Measurements from ENCODE around the gene UBE2J2. TPM values are rescaled to one million over a fixed set of nuclear protein-coding genes. Genes with fewer than 3 reads are reported as not detected.

The UBE2J2 gene
- total RNA-seq, 1 donor from 2014 or later = 25.2 TPM

- Histone ChIP-seq H3K4me1 (peaks cover 26 to 29% of the 10 kb centered on the region in 2 donors), H3K27me3 (no peaks in the 10 kb centered on the region), H3K27ac (no peak overlapping the region), H3K9me3 (no peaks in the 10 kb centered on the region), H3K36me3 (no peaks in the 10 kb centered on the region), H3K4me3 (no peak overlapping the region)
- no peak for DNase-seq (ENCODE audit: low spot score in 2 of 2)
- TF ChIP-seq, protein P1, sequence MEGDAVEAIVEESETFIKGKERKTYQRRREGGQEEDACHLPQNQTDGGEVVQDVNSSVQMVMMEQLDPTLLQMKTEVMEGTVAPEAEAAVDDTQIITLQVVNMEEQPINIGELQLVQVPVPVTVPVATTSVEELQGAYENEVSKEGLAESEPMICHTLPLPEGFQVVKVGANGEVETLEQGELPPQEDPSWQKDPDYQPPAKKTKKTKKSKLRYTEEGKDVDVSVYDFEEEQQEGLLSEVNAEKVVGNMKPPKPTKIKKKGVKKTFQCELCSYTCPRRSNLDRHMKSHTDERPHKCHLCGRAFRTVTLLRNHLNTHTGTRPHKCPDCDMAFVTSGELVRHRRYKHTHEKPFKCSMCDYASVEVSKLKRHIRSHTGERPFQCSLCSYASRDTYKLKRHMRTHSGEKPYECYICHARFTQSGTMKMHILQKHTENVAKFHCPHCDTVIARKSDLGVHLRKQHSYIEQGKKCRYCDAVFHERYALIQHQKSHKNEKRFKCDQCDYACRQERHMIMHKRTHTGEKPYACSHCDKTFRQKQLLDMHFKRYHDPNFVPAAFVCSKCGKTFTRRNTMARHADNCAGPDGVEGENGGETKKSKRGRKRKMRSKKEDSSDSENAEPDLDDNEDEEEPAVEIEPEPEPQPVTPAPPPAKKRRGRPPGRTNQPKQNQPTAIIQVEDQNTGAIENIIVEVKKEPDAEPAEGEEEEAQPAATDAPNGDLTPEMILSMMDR (IDR thresholded peaks at IDR 0.05) = no peak
- intact Hi-C loops (cut with DNase I) = loop anchor here (2.0 kb wide), 1 partner anchor 29 kb away; no protein-coding TSS in a partner anchor
Measured at GRCh38 chr1:1275836-1276235, 2.2 kb upstream of the UBE2J2 start.

DNA sequence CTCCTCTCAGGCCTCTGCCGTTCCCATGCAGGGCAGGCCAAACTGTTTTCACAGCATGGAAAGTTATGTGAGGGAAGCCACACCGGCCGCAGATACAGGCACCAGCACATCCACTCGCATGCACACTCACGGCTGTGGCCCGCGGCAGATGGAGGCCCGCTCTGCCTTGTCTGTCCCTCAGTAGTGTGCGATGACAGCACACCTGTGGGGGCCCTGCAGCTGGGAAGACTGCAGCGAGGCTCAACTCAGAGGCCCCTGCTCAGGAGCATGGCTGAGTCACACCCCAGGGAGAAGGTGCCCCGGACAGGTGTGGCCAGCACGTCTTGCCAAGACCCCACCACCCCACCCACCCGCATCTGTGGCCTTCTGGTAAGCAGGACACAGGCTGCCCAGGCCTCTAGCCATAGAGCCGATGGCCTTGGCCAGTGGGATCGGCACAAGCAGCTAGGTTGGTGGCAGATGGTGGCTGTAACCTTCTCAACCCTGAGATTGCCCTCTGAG is 1.3 kb upstream of the UBE2J2 start:
- H3K27ac ChIP-seq = no peak overlapping the region
- intact Hi-C loops (cut with DNase I) = loop anchor here (2.0 kb wide), 1 partner anchor 30 kb away; no protein-coding TSS in a partner anchor
- no peak for DNase-seq (ENCODE audit: low spot score in 2 of 2)

GRCh38 chr1:1274299-1274930 is 761 bp upstream of the UBE2J2 start:
- H3K4me3 ChIP-seq = peak overlapping the region; percentile 97 to 98
- H3K36me3 ChIP-seq = no peaks in the 10 kb centered on the region
- DNase-seq (ENCODE audit: low spot score in 2 of 2) = peak in 1 of 2 donors; percentile 59
- TF ChIP-seq, protein P1 (IDR thresholded peaks at IDR 0.05) = no peak
- H3K27ac ChIP-seq = peak overlapping the region; percentile 67 to 76
- no peaks in the 10 kb centered on the region for H3K27me3 ChIP-seq
- H3K4me1 ChIP-seq = peaks cover 29 to 39% of the 10 kb centered on the region in 2 donors
- H3K9me3 ChIP-seq = no peaks in the 10 kb centered on the region
- intact Hi-C loops (cut with DNase I) = loop anchor here (2.0 kb wide), 1 partner anchor 30 kb away; no protein-coding TSS in a partner anchor

More for the DNA sequence above, 1.3 kb upstream of the UBE2J2 start:
- no peaks in the 10 kb centered on the region for H3K9me3 ChIP-seq
- TF ChIP-seq, protein P1 (IDR thresholded peaks at IDR 0.05) = no peak
- peak overlapping the region in 1 of 2 donors; percentile 97 for H3K4me3 ChIP-seq
- H3K36me3 ChIP-seq = no peaks in the 10 kb centered on the region
- peaks cover 29 to 38% of the 10 kb centered on the region in 2 donors for H3K4me1 ChIP-seq
- no peaks in the 10 kb centered on the region for H3K27me3 ChIP-seq

GRCh38 chr1:1273209-1273511 is 494 bp downstream of the UBE2J2 start:
- H3K4me1 ChIP-seq = peaks cover 29 to 39% of the 10 kb centered on the region in 2 donors
- H3K27me3 ChIP-seq = no peaks in the 10 kb centered on the region

DNA sequence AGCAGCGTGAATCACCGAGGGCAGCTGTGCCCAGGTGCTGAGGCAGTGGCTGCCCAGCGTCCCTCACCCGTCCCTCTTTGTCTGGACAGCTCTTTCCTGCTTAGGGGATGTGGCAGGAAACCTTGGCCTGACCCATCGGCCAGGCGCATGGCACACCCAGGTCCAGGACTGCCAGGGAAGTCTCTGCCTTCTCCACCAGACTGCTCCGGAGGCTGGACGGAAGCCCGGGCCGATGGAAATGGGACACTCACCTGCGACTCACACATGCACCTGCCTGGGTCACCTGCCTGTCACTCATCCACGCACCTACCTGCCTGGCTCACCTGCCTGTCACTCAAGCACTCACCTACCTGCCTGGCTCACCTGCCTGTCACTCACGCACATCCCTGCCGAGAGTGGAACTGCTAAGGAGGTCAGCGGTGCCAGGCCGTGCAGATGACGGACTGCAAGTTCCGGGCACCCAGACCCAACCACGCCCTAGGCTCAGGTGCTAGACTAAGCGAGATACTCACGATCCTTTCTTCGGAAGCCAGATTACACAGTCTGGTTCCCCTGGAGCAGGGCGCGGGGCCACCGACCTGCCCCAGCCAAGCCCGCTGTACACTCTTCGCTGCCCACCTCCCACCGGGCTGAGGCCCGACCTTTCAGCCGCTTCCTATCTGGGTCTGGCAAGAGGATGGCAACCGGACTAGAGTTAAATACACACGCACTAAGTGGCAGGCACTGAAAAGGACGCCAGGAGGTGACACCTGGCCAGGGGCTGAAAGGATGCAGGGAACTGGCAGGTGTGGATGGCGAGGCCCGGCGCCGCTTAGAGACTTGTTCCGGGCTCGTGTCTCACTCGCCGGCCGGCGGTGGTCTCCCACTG is 1.1 kb downstream of the UBE2J2 start:
- Histone ChIP-seq H3K4me3 (peak overlapping the region; percentile 97 to 98), H3K36me3 (peaks cover 4% of the 10 kb centered on the region in 2 donors), H3K27ac (peak overlapping the region in 1 of 2 donors; percentile 67), H3K27me3 (no peaks in the 10 kb centered on the region), H3K9me3 (no peaks in the 10 kb centered on the region), H3K4me1 (peaks cover 29 to 39% of the 10 kb centered on the region in 2 donors)
- intact Hi-C loops (cut with DNase I) = loop anchor here (1.0 to 2.0 kb wide), 4 partner anchors 40 to 156 kb away; partner anchors contain the start of genes AURKAIP1, B3GALT6, C1orf159 and MRPL20
- peak in 1 of 2 donors; percentile 63 for DNase-seq (ENCODE audit: low spot score in 2 of 2)
- TF ChIP-seq, protein P1 (IDR thresholded peaks at IDR 0.05) = no peak

More at GRCh38 chr1:1273209-1273511, 494 bp downstream of the UBE2J2 start:
- DNase-seq (ENCODE audit: low spot score in 2 of 2) = peak in 1 of 2 donors; percentile 61
- intact Hi-C loops (cut with DNase I) = loop anchor here (1.0 to 2.0 kb wide), 4 partner anchors 40 to 157 kb away; partner anchors contain the start of genes AURKAIP1, B3GALT6, C1orf159 and MRPL20
- H3K9me3 ChIP-seq = no peaks in the 10 kb centered on the region
- TF ChIP-seq, protein P1 (IDR thresholded peaks at IDR 0.05) = no peak
- peak overlapping the region; percentile 97 to 98 for H3K4me3 ChIP-seq
- no peaks in the 10 kb centered on the region for H3K36me3 ChIP-seq
- H3K27ac ChIP-seq = peak overlapping the region; percentile 67 to 74
